ENCODE measurements around the gene TMA7.

- no peak for TF ChIP-seq POLR2AphosphoS5 (IDR thresholded peaks at IDR 0.05)
- TF ChIP-seq CTCF (IDR thresholded peaks at IDR 0.05): no peak
- TF ChIP-seq POLR2A (IDR thresholded peaks at IDR 0.05): no peak
These were observed 28.3 kb upstream of the TMA7 start for GRCh38 chr3:48411606-48412374.
